Activated CD4-positive, alpha-beta T cell treated with anti-CD3 and anti-CD28 coated beads for 1 hour (primary cell): ENCODE results near the gene FNDC8.
"Not testable (repeated sequence)": the region's sequence is repeated elsewhere in the genome, so short reads cannot be mapped to it uniquely, and the experiment has no call there.

Experiments used
- DNase-seq: peaks from one replicate; pipeline ENCODE4 v3.0.0-alpha.2; 2020

Gene FNDC8

GRCh38 chr17:35121315-35121714 is at the start of gene FNDC8:
Gene FNDC8, plus strand, starts transcription at chr17:35121615. Its CDS starts 79 bp downstream, at chr17:35121694.
- DNase-seq = no peak

- no peak for DNase-seq
These were observed 48.1 kb upstream of the FNDC8 start for GRCh38 chr17:35073183-35073790.

GRCh38 chr17:35073991-35074627 is 47.3 kb upstream of the FNDC8 start:
- DNase-seq = no peak

- no peak for DNase-seq
These were observed 46.4 kb upstream of the FNDC8 start for GRCh38 chr17:35074711-35075707.

GRCh38 chr17:35076874-35077273 is 44.5 kb upstream of the FNDC8 start:
- DNase-seq = no peak

- no peak for DNase-seq
These were observed 41.6 kb upstream of the FNDC8 start for GRCh38 chr17:35079547-35080423.

- no peak for DNase-seq
These were observed 40.9 kb upstream of the FNDC8 start for GRCh38 chr17:35080536-35080935.

GRCh38 chr17:35081638-35082037 is 39.8 kb upstream of the FNDC8 start:
- DNase-seq = no peak

GRCh38 chr17:35082073-35082657 is 39.2 kb upstream of the FNDC8 start:
- no peak for DNase-seq

GRCh38 chr17:35083071-35083470 is 38.3 kb upstream of the FNDC8 start:
- no peak for DNase-seq

- no peak for DNase-seq
These were observed 36.4 kb upstream of the FNDC8 start for GRCh38 chr17:35084987-35085386.

GRCh38 chr17:35086164-35086563 is 35.3 kb upstream of the FNDC8 start:
- no peak for DNase-seq

- DNase-seq = no peak
These were observed 34.4 kb upstream of the FNDC8 start for GRCh38 chr17:35086931-35087573.

GRCh38 chr17:35087731-35088355 is 33.6 kb upstream of the FNDC8 start:
- DNase-seq = no peak

GRCh38 chr17:35088356-35088880 is 33.0 kb upstream of the FNDC8 start:
- DNase-seq = no peak

- DNase-seq = peak; percentile 82
These were observed 32.4 kb upstream of the FNDC8 start for GRCh38 chr17:35088881-35089585.

GRCh38 chr17:35089586-35090296 is 31.7 kb upstream of the FNDC8 start:
- DNase-seq = peak; percentile 14

GRCh38 chr17:35090707-35091106 is 30.7 kb upstream of the FNDC8 start:
- not testable (repeated sequence) for DNase-seq

GRCh38 chr17:35094902-35095301 is 26.5 kb upstream of the FNDC8 start:
- no peak for DNase-seq

GRCh38 chr17:35095741-35096140 is 25.7 kb upstream of the FNDC8 start:
- DNase-seq = no peak
